ENCODE data around the gene C9orf78. TPM values are rescaled to one million over a fixed set of nuclear protein-coding genes. Genes with fewer than 3 reads are reported as not detected.

The C9orf78 gene
- total RNA-seq, 2 experiments from 2014 or later: 71.4 to 73.4 TPM

DNA sequence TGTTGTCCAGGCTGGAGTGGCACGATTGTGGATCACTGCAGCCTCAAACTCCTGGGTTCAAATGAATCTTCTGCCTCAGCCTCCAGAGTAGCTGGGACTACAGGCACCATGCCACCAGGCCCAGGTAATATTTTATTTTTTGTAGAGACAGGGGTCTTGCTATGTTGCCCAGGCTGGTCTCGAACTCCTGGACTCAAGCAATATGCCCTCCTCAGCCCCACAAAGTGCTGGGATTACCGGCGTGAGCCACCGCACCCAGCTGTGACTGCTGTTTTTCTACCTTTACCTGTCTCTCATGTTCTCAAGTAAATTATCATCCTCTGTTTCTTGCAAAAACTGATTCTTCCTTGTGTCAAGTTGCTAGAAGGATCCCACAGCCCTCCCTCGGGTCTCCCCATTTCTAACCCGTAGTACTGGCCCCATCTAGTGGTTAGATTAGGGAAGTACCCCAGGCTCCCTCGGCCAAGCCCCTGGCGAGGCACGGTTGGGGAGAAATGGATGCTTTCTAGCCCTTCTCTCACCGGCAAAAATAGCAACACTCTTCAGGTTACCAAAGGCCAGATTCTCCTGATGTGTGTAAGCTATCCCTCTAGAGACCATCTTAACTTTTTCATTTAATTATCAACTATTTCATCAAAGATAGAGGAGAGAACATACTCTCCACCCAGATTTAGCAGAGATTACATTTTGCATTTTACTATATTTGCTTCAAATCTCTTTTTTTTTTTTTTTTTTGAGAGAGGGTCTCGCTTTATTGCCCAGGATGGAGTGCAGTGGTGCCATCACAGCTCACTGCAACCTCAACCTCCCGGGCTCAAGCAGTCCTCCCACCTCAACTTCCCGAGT lies 51.3 kb downstream of the C9orf78 start:
- no peaks in the 10 kb centered on the region for H3K36me3 Mint-ChIP-seq
- DNase-seq (peak; percentile 65), ATAC-seq (ENCODE audit: low read depth) (peak; percentile 93)
- H3K4me3 Mint-ChIP-seq: no peak overlapping the region
- H3K27ac Mint-ChIP-seq: no peak overlapping the region
- H3K27me3 Mint-ChIP-seq: peaks cover 19% of the 10 kb centered on the region
- no peaks in the 10 kb centered on the region for H3K9me3 Mint-ChIP-seq
- H3K4me1 Mint-ChIP-seq: no peaks in the 10 kb centered on the region
- POLR2A ChIA-PET: interaction anchor here (0.7 to 0.9 kb wide), 2 partner anchors 57 to 144 kb away, joined by 3 to 4 read pairs; no protein-coding TSS in a partner anchor

DNA sequence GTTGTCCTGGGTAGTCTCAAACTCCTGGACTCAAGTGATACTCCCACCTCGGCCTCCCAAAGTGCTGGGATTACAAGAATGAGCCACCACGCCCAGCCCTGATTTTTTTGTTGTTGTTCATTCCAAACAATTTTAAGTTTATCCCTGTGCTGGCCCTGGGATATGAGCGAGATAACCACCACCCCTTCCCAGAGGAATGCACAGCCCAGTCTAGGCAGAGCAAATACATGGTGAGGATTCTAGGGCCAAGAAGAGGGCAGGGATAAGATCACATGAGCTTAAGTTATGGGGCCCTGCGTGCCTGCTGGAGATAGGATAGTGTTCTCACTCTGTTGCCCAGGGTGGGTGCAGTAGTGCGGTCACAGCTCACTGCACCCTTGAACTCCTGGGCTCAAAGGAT lies 53.1 kb downstream of the C9orf78 start:
- POLR2A ChIA-PET: no interaction called here
- Mint-ChIP-seq H3K4me1 (peaks cover 9% of the 10 kb centered on the region), H3K27me3 (peaks cover 19% of the 10 kb centered on the region), H3K9me3 (no peaks in the 10 kb centered on the region), H3K4me3 (no peak overlapping the region), H3K36me3 (no peaks in the 10 kb centered on the region), H3K27ac (no peak overlapping the region)
- ATAC-seq (ENCODE audit: low read depth): no peak
- no peak for DNase-seq

DNA sequence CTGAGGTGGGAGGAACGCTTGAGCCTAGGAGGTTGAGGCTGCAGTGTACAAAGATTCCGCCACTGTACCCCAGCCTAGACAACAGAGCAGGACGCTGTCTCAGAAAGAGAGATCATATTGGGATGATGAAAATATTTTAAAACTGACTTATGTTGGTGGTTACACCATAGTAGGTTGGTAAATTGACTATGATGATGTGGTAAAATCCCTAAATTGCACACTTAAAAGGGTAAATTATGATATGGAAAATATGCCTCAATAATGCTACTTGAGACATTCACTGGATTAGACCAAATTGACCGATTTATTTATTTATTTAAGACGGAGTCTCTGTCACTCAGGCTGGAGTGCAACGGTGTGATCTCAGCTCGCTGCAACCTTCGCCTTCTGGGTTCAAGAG lies 53.9 kb downstream of the C9orf78 start:
- Mint-ChIP-seq H3K36me3 (no peaks in the 10 kb centered on the region), H3K27ac (no peak overlapping the region), H3K27me3 (peaks cover 15% of the 10 kb centered on the region), H3K4me1 (peaks cover 13% of the 10 kb centered on the region), H3K9me3 (no peaks in the 10 kb centered on the region), H3K4me3 (no peak overlapping the region)
- ATAC-seq (ENCODE audit: low read depth): no peak
- no peak for DNase-seq
- POLR2A ChIA-PET: no interaction called here

DNA sequence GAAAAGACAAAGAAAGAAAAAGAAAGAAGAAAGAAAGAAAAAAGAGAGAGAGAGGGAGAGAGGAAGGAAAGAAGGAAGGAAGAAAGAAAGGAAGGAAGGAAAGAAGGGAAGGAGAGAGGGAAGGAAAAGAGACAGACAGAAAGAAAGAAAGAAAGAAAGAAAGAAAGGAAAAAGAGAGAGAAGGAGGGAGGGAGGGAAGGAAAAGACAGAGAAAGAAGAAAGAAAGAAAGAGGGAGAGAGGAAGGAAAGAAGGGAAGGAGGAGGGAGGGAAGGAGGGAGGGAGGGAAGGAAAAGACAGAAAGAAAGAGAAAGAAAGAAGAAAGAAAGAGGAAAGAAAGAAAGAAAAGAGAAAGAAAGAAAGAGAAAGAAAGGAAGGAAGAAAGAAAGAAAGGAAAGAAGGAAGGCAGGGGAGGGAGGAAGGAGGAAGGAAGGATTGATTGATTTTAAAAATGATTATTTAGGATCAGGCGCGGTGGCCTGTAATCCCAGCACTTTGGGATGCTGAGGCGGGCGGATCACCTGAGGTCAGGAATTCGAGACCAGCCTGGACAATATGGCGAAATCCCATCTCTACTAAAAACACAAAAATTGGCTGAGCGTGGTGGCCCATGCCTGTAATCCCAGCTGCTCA lies 55.4 kb downstream of the C9orf78 start:
- Mint-ChIP-seq H3K4me3 (no peak overlapping the region), H3K36me3 (no peaks in the 10 kb centered on the region), H3K9me3 (no peaks in the 10 kb centered on the region), H3K27me3 (peaks cover 17% of the 10 kb centered on the region), H3K27ac (no peak overlapping the region), H3K4me1 (peaks cover 13% of the 10 kb centered on the region)
- DNase-seq (no peak), ATAC-seq (ENCODE audit: low read depth) (no peak)
- POLR2A ChIA-PET: no interaction called here

DNA sequence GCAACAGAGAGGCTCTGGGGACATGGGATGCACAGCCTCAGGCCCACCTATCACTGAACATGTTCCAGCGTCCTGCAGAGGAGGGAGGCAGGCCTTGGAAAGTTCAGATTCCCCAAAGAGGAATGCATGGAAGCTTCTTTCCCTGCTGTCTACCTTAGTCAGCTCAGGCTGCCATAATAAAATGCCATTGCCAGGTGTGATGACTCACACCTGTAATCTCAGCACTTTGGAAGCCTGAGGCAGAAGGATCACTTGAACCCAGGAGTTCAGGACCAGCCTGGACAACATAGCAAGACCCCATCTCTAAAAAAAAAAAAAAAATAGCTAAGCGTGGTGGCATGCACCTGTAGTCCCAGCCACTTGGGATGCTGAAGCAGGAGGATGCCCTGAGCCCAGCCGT lies 56.6 kb downstream of the C9orf78 start:
- H3K36me3 Mint-ChIP-seq: no peaks in the 10 kb centered on the region
- H3K4me1 Mint-ChIP-seq: peaks cover 13% of the 10 kb centered on the region
- DNase-seq (no peak), ATAC-seq (ENCODE audit: low read depth) (no peak)
- no peak overlapping the region for H3K4me3 Mint-ChIP-seq
- no peak overlapping the region for H3K27ac Mint-ChIP-seq
- H3K9me3 Mint-ChIP-seq: no peaks in the 10 kb centered on the region
- POLR2A ChIA-PET: no interaction called here
- peaks cover 21% of the 10 kb centered on the region for H3K27me3 Mint-ChIP-seq

DNA sequence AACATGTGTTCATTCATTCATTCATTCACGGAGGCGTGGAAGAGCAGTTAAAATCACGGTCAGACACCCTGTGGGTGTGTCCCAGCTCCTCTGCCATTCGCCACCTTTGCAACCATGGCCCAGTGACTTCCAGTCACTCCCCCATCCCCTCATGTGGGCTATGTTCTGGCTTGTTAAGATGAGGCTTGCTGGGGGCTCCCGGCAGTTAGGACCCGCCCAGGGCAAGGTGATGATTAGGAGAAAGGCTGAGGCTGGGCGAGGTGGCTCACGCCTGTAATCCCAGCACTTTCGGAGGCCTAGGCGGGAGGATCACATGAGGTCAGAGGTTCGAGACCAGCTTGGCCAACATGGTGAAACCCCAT lies 57.3 kb downstream of the C9orf78 start:
- no peak for DNase-seq
- peak; percentile 31 for ATAC-seq (ENCODE audit: low read depth)
- Mint-ChIP-seq H3K9me3 (no peaks in the 10 kb centered on the region), H3K27me3 (peaks cover 21% of the 10 kb centered on the region), H3K27ac (peak overlapping the region; percentile 54), H3K4me3 (peak overlapping the region; percentile 59), H3K4me1 (peaks cover 13% of the 10 kb centered on the region), H3K36me3 (no peaks in the 10 kb centered on the region)
- POLR2A ChIA-PET: no interaction called here

Small RNA genes within 50 kb of the gene (microRNA-seq; reads per million reads assigned to microRNA genes)
- not detected for gene MIR6855

Other genes with a start within 250 kb of the C9orf78 start
- not detected for gene C9orf50, start 214.2 kb downstream of the C9orf78 start, total RNA-seq
- gene NTMT1, start 209.1 kb downstream of the C9orf78 start, total RNA-seq: 10 to 100 TPM; 30.1 to 34.9 TPM
- gene ASB6, start 193.1 kb downstream of the C9orf78 start, total RNA-seq: 10 to 100 TPM; 27.8 to 29.0 TPM
- gene PRRX2, start 169.6 kb downstream of the C9orf78 start, total RNA-seq: not detected
- not detected for gene PTGES, start 82.2 kb downstream of the C9orf78 start, total RNA-seq
- gene TOR1B, start 32.1 kb downstream of the C9orf78 start, total RNA-seq: 10 to 100 TPM; 28.6 TPM
- 10 to 100 TPM; 46.6 to 47.2 TPM for gene TOR1A, start 11.1 kb downstream of the C9orf78 start, total RNA-seq
- 100 to 1,000 TPM; 107 to 111 TPM for gene USP20, start 183 bp upstream of the C9orf78 start, total RNA-seq
- gene FNBP1, start 207.9 kb upstream of the C9orf78 start, total RNA-seq: 100 to 1,000 TPM; 191 to 194 TPM
- gene GPR107, start 218.6 kb upstream of the C9orf78 start, total RNA-seq: 10 to 100 TPM; 23.2 to 25.1 TPM